Kidney epithelial cell (primary cell): ENCODE data around the gene C22orf15. TPM values are rescaled to one million over a fixed set of nuclear protein-coding genes. Genes with fewer than 3 reads are reported as not detected.

ENCODE experiments used
- DNase-seq: peaks from one replicate; pipeline ENCODE4 v3.0.0-alpha.2; 2010; ENCODE audit warnings: low read depth
- H3K27me3 ChIP-seq: 2 replicates; pipeline ENCODE4 v1.6.0; 2011; ENCODE audit warnings: low read length; ENCODE audit not compliant: control insufficient read depth, insufficient read depth
- H3K36me3 ChIP-seq: 2 replicates; pipeline ENCODE4 v1.5.1; 2011; ENCODE audit warnings: low read length; ENCODE audit not compliant: control insufficient read depth, insufficient read depth
- H3K4me3 ChIP-seq: 2 replicates; pipeline ENCODE4 v1.5.1; 2011; ENCODE audit warnings: low read depth, mild to moderate bottlenecking, control low read depth, low read length
- CTCF ChIP-seq: IDR thresholded peaks from 2 replicates; pipeline ENCODE4 v1.5.1; 2011; ENCODE audit warnings: mild to moderate bottlenecking, moderate library complexity, low read length, control low read depth, inconsistent platforms; ENCODE audit not compliant: insufficient read depth, poor library complexity, severe bottlenecking
- total RNA-seq: library from RNA; depleted of rRNA; stranded (reverse); fragments of >200 nt; gene quantifications from 2 replicates; pipeline ENCODE4 v1.2.3, GENCODE V29; 2015

C22orf15 gene
- 0.34 TPM in 1 of 2 replicates, not detected in the other for total RNA-seq

- DNase-seq = no peak
- H3K27me3 ChIP-seq = no peaks in the 10 kb centered on the region
- no peak within 1 kb of the TSS for H3K4me3 ChIP-seq
- TF ChIP-seq CTCF = no peak
- H3K36me3 ChIP-seq = peaks cover 1% of the 10 kb centered on the region
Observed at GRCh38 chr22:23762842-23763578, at the start of gene C22orf15. Gene C22orf15, plus strand, starts transcription at chr22:23762990. Its CDS starts 317 bp downstream, at chr22:23763307.

GRCh38 chr22:23713696-23714595 is 48.8 kb upstream of the C22orf15 start:
- no peak for TF ChIP-seq CTCF
- Histone ChIP-seq H3K27me3 (no peaks in the 10 kb centered on the region), H3K4me3 (no peak overlapping the region), H3K36me3 (no peaks in the 10 kb centered on the region)
- no peak for DNase-seq

- DNase-seq = no peak
- Histone ChIP-seq H3K27me3 (no peaks in the 10 kb centered on the region), H3K4me3 (no peak overlapping the region), H3K36me3 (no peaks in the 10 kb centered on the region)
- TF ChIP-seq CTCF = no peak
Observed at GRCh38 chr22:23714596-23715578, 47.9 kb upstream of the C22orf15 start.

GRCh38 chr22:23715806-23716375 is 46.9 kb upstream of the C22orf15 start:
- DNase-seq = no peak
- Histone ChIP-seq H3K4me3 (no peak overlapping the region), H3K27me3 (no peaks in the 10 kb centered on the region), H3K36me3 (no peaks in the 10 kb centered on the region)
- TF ChIP-seq CTCF = no peak
